ENCODE data around the gene SPATS2.

SPATS2 gene

GRCh38 chr12:49541911-49542505 is 174.7 kb downstream of the SPATS2 start:
- CTCF ChIA-PET = interaction anchor here (0.8 to 1.4 kb wide), 3 partner anchors 12 to 245 kb away, joined by 3 to 4 read pairs (median 3); no protein-coding TSS in a partner anchor
- DNase-seq (ENCODE audit: low read depth, low spot score) = no peak
- TF ChIP-seq, protein P1, sequence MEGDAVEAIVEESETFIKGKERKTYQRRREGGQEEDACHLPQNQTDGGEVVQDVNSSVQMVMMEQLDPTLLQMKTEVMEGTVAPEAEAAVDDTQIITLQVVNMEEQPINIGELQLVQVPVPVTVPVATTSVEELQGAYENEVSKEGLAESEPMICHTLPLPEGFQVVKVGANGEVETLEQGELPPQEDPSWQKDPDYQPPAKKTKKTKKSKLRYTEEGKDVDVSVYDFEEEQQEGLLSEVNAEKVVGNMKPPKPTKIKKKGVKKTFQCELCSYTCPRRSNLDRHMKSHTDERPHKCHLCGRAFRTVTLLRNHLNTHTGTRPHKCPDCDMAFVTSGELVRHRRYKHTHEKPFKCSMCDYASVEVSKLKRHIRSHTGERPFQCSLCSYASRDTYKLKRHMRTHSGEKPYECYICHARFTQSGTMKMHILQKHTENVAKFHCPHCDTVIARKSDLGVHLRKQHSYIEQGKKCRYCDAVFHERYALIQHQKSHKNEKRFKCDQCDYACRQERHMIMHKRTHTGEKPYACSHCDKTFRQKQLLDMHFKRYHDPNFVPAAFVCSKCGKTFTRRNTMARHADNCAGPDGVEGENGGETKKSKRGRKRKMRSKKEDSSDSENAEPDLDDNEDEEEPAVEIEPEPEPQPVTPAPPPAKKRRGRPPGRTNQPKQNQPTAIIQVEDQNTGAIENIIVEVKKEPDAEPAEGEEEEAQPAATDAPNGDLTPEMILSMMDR (IDR thresholded peaks at IDR 0.05; ENCODE audit: insufficient read depth, low read length, missing control alignments) = no peak
- H3K4me3 ChIP-seq (ENCODE audit: low read depth, low read length) = no peak overlapping the region
- POLR2A ChIA-PET = interaction anchor here (0.7 kb wide), 1 partner anchor 55 kb away, joined by 3 read pairs; no protein-coding TSS in a partner anchor

DNA sequence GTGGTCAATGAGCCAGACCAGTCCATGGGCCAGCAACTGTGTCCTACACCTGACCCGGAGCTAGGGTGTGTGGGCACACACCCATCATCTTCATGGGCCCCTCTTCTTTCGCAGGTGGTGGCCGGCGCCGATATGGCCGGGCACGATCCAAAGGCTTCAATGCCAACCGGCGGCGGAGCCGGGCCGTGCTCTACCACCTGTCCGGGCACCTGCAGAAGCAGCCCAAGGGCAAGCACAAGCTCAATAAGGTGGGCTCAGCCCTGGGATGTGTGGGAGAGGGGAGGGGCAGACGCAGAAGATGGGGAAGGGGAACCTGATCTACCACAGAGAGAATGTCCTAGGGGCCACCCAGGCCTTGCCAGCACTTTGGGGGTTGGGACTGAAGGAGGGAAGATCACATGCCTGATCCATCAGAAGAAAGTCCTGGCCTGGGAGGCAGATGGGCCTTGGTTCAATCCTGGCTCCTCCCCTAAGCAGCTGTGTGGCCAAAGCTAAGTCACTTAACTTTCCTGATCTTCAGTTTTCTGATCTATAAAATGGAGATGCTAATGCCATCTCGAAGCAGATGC is 175.4 kb downstream of the SPATS2 start:
- TF ChIP-seq, protein P1 (IDR thresholded peaks at IDR 0.05; ENCODE audit: insufficient read depth, low read length, missing control alignments) = no peak
- H3K4me3 ChIP-seq (ENCODE audit: low read depth, low read length) = no peak overlapping the region
- POLR2A ChIA-PET = no interaction called here
- CTCF ChIA-PET = interaction anchor here (0.8 to 1.4 kb wide), 4 partner anchors 11 to 246 kb away, joined by 3 to 4 read pairs (median 3); no protein-coding TSS in a partner anchor
- DNase-seq (ENCODE audit: low read depth, low spot score) = no peak

GRCh38 chr12:49543221-49543913 is 176.1 kb downstream of the SPATS2 start:
- H3K4me3 ChIP-seq (ENCODE audit: low read depth, low read length) = no peak overlapping the region
- ChIA-PET POLR2A (no interaction called here), CTCF (interaction anchor here (1.0 to 1.4 kb wide), 3 partner anchors 11 to 195 kb away, joined by 3 to 4 read pairs (median 3); no protein-coding TSS in a partner anchor)
- TF ChIP-seq, protein P1 (IDR thresholded peaks at IDR 0.05; ENCODE audit: insufficient read depth, low read length, missing control alignments) = no peak
- no peak for DNase-seq (ENCODE audit: low read depth, low spot score)

GRCh38 chr12:49543914-49544815 is 176.9 kb downstream of the SPATS2 start:
- ChIA-PET CTCF (interaction anchor here (1.0 to 1.5 kb wide), 3 partner anchors 10 to 202 kb away, joined by 4 to 7 read pairs (median 6); no protein-coding TSS in a partner anchor), POLR2A (interaction anchor here (0.6 kb wide), 1 partner anchor 20 kb away, joined by 3 read pairs; no protein-coding TSS in a partner anchor)
- no peak overlapping the region for H3K4me3 ChIP-seq (ENCODE audit: low read depth, low read length)
- TF ChIP-seq, protein P1 (IDR thresholded peaks at IDR 0.05; ENCODE audit: insufficient read depth, low read length, missing control alignments) = no peak
- no peak for DNase-seq (ENCODE audit: low read depth, low spot score)

DNA sequence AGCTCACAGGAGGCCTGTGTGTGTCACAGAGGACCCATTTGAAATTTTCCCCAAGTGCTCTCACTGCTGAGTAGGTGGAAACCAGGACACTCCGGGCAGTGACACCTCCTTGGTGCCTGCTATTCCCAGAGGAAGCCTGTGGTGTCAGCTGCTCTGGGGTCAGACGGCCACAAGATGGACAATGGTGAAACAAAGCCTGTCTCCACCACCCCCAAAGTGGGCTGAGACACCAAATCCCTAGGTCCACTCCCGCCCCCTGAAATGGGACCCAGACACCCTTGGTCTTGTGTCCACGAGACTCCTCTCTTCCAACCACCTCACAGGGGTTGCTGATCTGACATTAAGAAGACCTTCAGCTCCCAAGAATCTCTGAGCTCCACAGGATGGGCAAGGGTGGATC is 178.6 kb downstream of the SPATS2 start:
- H3K4me3 ChIP-seq (ENCODE audit: low read depth, low read length) = no peak overlapping the region
- ChIA-PET POLR2A (interaction anchor here (0.7 kb wide), 1 partner anchor 8 kb away, joined by 3 read pairs; no protein-coding TSS in a partner anchor), CTCF (interaction anchor here (1.2 to 2.5 kb wide), 7 partner anchors 11 to 214 kb away, joined by 3 to 10 read pairs (median 5); no protein-coding TSS in a partner anchor)
- DNase-seq (ENCODE audit: low read depth, low spot score) = no peak
- TF ChIP-seq, protein P1 (IDR thresholded peaks at IDR 0.05; ENCODE audit: insufficient read depth, low read length, missing control alignments) = no peak

All from AG04449 (cell line).